NCI-H2227 treated with DMSO at 0.1 percent for 48 hours (cell line): ENCODE measurements around the gene ALDOC.
"Not testable (repeated sequence)": the region's sequence is repeated elsewhere in the genome, so short reads cannot be mapped to it uniquely, and the experiment has no call there.

Experiments used
- DNase-seq: peaks from one replicate; lab custom pipeline; 2025; lab: John Stamatoyannopoulos, UW

ALDOC gene

DNA sequence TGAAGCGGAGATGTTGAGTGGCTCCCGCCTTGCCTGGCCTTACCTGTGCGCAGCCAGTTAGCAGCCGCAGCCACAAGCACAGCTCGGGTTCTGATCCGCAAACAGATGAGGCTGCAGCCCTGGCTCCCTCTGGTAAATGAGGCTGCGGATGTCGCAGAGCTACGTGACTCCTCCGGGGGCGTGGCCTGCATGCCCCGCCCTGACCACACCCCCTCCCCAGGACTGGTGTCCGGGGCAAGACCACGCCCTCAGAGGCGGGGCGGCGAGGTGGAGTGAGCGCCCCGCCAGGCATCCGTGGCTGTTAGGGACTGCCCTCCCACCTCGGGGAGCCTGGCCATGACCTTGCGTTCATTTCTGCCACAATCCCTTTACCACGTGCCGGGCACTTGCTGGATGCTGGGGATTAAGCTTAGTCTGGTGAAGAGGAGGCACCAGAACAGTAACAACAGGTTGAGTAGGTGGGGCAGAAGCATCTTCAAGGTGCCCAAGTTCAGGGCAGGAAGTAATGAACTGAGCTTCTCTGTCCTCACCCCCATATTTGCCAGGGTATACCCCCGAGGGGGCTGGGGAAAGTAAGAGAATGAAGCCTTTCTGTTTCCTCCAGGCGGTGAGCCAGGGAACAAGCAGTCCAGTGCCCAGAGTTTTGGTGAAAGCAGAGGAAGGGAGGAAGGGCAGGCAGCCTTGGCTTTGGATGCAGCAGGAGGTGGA is at the start of gene ALDOC:
Gene ALDOC, minus strand, starts transcription at position 138 of the 708 bp plus-strand sequence. CDS start 1,363 bp downstream, outside the sequence.
- DNase-seq, result peak; percentile 82

DNA sequence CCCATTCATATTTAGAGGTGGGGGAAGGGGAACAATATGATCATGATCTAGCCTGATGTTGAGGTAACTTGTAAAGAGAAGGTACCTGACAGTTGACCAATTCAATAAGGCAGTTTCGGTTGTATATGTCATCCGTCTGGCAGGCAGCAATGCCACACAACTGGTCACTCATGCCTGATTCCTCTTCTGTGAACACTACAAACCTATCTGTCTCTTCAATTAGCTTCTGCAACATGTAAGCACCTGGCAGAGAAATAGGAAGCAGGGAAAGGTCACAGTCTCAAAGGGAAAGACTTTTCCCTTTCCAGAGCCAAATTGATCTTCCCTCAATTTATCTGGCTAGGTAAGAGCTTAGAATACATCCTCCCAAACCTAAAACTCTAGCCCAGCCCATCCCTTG is 47.5 kb upstream of the ALDOC start:
- no peak for DNase-seq

DNA sequence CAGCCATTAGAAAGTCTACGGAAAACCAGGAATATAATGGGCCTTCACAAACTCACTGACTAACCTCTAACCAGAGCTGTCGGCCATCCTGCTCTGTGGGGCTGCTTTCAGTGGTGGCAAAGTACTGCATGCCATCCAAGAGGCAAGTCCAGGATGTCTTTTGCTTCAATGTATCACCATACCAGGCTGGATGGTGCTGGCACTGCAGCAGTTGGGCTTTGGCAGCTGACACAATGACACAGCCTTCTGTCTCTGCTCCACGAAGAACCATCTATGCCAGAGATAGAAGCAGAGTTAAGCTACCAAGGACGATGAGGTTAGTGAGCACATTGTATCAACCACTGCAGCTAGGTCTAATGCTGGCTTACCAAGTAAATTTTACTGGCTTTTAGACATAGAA is 47.0 kb upstream of the ALDOC start:
- DNase-seq, result no peak

DNA sequence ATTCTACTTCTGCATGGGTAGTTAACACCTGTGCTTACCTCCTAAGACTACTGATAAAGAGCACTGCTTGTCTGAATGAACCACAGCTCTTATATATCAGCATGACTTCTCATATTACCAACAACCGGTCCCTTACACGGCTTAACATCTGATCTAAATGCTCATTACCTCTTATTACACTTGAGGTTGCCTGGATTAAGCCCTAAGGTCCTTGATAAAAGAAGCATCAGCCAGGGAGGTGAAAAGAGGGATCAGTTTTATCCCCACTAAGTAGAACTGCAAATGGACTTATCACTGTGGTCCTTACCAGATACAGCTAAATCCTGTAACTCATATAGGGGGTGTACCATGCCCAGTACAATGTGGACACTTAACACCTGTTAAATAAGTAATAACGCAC is 45.5 kb upstream of the ALDOC start:
- DNase-seq, result no peak

DNA sequence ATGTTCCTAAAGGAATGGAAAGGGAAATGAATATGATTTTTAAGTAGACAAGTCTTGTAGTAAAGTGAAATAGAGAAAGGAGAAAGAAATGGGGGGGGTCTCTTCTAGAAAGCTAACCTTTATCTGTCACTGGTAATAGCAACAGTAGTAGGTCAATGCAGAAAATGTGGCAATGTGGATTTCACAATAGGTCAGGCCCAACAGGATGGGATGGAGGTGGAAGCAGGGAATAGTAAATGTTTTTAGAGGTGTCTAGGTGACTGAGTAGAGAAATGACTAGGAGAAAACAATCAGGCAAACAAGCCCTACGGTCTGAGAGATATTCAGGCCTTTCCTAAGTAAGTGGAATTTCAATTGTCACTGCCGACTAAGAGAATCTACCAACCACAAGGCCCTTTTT is 43.3 kb upstream of the ALDOC start:
- no peak for DNase-seq

DNA sequence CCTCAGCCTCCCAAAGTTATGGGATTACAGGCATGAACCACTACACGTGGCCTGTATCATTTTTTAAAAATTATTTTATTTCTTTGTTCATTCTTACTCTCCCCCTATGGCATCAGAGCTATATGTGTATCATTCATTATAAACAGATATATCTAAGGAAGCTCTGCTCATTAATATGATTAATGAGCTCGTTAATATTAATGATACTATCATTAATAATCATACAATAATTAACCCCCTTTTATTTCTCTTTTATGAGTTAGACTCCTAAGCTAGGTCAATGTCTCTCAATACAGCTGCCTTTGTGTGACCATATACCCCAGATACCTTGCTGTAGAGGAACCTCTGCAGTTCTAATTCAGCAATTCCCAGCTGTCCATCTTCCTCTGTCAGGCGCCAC is 41.8 kb upstream of the ALDOC start:
- DNase-seq, result no peak

DNA sequence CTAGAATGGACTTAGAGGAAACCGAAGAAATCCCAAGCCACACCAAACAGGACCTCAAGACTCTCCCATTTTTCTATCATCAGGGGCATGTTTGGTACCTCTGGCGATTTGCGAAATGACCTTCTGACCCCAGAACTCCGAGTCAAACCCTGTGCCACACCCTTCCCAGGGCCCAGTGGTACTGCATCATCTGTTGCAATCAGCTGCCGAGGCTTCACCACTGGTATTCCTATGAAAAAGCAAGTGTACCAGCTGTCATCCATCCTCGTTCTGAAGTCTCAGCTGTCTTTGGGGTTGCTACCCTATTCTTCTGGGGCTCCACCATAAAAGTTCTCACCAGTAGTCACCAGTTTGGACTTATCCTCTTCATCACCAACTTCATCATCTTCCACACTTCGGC is 39.6 kb upstream of the ALDOC start:
- no peak for DNase-seq

DNA sequence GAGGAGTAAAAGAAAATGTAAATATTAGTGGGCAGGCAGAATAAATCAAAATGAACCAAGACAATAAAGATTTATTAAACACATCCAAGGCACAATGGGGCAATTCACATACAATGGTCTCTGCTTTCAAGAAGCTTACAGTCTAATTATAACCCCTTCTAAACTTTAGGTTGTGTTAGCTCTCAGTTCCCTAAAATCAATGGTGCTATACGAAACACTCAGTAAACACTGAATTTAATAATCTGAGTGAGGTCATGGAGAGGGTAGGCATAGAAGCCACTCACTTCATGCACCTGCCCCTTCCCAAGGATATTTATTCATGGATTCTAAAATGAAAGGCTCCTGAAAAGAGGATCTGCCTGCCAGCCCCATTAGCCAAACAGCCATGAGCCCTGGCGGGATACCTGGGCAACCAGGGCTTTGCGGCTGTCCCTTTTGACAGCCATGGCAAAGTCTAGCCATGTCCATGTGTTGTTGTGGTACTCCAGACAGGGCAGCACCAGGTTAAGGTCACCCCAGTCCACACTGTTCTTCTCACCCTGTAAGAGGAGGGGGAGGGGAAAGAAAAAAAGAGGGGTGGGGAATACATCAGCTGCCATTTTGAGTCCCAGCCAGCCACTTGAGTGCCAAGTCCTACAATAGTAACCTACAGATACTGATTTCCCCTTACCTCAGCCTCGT is 38.7 kb upstream of the ALDOC start:
- no peak for DNase-seq

DNA sequence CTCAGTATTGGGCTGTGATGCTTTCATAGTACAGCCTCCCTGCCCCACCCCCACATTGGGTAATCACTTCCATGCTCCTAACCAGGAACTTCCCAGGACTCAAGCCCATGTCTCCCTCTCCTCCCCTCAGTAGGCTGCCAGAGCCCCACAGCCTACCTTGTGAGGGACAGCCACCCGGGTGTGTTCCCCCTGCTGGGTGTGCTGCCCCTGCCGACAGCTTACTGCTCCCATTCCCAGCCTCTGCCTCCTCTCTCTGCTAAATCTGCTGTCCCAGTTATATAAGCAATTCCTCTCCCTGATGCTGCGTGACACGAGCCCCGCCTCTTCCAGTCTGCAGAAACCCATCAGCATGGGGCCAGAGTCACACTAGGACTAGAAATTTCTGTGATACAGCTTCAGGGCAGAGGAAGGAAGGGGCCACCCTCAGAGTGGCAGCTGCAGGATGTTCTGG is 37.3 kb upstream of the ALDOC start, which contains the start of gene RSKR:
Gene RSKR, minus strand, starts transcription at position 255 of the 451 bp plus-strand sequence. Its CDS starts 24 bp downstream, at position 231.
- DNase-seq, result no peak

DNA sequence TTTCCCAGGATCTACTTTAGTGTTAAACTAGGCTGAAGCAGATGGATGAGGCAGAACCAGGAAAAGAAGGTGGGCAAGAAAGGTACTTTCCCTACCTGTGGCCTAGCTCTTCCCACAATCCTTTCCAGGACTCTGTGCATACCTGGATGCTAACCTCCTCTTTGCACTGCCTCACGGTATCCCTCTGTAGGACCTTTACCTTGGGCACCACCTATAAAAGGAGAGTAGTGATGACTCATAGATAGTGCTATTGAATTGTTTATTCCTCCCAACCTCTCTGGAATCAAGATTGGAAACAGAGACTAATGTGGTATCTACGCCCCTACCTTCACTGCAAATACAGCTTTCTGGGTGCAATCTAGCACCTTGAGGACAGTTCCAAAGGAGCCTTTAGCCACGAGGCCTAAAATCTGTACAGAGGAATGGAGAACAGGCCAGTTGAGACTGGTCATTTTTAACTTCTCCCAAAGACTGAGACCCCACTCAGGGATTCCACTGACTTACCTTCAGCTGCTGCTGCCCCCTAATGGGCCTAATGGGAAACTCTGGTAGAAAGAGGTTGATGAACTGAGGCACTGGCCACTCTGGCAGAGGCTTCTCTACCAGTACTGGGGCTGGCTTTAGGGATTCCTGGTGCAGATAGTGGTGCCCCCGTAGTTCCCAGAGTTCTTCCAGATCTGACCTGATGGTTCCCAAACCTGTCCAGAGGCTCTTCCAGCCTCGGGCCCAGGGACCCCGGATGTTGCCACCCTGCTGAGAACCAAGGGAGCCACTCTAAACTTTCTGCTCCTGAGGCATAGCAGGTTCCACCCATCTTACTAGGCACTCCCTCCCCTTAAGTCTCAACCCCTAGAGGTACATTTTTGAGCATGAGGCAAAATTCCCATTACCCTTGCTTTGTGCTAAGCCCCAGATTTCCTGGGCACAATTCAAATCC is 36.5 kb upstream of the ALDOC start:
- DNase-seq, result peak; percentile 12

DNA sequence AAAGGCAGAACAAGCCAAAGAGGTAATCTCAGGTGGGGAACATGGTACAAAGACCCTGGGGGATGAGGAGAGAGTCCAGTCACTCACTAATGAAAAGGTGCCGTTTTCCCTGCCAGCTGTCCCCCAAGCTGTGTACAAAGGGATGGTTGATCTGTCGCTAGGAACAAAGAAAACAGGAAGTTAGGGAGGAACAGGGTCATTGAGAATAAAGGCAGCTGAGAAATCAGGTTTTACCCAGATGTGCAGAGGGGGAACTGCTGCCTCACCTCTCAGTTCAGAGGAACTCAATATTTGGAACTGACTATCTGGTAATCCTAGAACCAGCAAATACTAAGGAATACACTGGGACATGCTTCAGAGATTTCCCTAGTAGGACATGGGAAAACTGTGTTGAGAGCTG is 35.8 kb upstream of the ALDOC start:
- no peak for DNase-seq

DNA sequence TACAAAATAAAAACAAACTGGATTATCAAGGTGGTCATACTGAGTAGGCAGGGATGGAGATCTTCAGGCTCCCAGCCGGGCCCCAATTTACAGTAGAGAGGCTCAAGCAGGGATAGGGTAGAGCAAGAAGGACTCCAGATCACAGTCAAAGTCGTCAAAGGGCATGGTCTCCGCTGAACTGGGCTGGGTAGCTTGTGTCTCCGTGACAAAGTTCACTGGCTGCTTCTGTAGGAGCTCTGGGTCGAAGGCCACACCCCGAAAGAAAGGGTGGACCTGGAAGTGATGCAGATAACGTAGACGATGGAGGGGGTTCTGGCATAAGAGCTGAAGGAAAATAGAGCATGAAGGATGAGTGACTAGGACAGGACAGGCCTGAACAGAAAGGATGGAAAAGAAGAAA is 33.7 kb upstream of the ALDOC start:
- DNase-seq, result no peak

DNA sequence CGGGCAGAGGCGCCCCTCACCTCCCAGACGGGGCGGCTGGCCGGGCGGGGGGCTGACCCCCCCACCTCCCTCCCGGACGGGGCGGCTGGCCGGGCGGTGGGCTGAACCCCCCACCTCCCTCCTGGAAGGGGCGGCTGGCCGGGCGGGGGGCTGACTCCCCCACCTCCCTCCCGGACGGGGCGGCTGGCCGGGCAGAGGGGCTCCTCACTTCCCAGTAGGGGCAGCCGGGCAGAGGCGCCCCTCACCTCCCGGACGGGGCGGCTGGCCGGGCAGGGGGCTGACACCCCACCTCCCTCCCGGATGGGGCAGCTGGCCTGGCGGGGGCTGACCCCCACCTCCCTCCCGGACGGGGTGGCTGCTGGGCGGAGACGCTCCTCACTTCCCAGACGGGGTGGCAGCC is 27.3 kb upstream of the ALDOC start:
- not testable (repeated sequence) for DNase-seq

DNA sequence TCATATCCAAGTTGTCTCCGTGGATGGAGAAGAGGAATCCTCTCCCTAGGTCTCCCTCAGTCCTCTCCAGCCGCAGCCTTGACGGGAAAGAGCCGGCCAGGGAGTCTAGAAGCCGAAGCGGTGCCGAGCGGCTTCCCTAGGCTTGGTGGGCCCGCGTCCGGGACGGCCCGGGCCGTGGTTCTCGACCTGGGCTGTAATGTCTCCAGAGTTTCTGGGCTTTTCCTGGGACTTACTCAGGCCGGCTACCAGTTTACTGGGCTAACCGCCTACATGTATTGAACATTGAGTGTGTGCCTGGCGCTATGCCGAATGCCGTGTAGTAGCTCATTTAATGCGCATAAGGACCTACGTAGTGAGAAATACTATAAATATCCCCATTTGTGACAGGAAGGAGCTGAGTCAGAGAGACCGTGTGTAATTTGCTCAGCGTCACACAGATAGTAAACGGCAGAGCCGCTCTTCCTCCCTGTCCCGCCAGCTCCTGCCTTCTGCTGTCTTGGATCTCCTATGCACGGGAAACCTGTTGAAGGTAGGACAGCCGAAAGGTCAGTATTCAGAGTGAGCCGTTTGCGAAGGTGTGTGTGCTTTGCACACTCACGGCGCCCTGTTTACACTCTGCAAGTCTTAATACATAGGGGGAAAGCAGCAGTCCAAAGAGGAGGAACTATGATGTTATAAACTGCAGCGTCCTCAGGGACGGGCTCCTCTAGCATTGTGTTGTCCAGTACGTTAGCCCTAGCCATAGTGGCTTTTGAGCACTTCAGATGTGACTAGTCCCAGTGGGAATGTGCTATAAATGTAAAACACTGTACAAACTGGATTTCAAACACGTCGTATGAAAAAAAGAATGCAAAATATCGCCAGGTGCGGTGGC is 22.9 kb upstream of the ALDOC start:
- peak; percentile 68 for DNase-seq

DNA sequence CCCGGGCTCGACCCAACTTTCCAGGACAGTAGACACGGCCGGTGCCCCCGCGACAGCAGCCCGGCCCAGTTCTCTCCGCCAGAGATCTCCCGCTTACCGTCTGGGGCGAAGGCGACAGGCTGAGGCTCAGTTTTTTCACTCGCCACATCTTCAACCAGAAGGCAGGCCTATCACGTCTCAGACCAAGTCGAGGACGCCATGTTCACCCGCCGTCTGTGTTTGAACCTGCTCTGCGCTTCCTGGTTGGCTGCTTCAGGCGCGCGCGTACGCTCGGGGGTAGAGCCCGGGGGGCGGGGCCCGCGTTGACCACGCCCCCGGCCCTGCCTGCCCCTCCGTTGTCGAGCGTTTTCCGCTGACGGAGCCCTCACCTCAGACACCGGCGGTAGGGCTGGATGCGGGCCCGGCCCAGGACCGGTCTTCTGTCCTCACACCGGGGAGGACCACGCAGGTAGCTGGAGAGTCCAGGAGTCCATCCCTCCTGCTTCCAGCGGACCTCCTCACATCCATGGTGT is 22.2 kb upstream of the ALDOC start, which contains the start of gene SPAG5:
Gene SPAG5, minus strand, starts transcription at position 227 of the 512 bp plus-strand sequence. Its CDS starts 79 bp downstream, at position 148.
- peak; percentile 86 for DNase-seq

DNA sequence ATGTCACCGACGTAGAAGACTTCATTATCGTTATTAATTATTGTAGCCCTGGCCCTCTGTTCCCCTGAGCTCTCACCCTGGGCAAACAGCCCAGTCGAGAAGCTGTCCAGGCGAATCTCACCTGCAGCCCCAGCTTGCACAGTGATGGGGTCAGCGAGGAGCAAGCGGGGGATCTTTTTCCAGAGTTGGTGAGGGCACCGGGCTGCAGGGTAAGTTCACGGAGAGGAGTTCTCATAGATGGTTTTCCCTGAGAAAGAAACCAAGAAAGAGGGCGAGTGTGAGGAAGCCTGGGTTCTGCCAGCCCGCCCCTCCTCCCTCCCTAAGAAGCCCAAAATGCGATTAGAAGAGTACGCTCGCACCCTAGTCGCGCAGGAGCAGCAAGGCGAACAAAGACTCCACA is 21.7 kb upstream of the ALDOC start:
- no peak for DNase-seq

DNA sequence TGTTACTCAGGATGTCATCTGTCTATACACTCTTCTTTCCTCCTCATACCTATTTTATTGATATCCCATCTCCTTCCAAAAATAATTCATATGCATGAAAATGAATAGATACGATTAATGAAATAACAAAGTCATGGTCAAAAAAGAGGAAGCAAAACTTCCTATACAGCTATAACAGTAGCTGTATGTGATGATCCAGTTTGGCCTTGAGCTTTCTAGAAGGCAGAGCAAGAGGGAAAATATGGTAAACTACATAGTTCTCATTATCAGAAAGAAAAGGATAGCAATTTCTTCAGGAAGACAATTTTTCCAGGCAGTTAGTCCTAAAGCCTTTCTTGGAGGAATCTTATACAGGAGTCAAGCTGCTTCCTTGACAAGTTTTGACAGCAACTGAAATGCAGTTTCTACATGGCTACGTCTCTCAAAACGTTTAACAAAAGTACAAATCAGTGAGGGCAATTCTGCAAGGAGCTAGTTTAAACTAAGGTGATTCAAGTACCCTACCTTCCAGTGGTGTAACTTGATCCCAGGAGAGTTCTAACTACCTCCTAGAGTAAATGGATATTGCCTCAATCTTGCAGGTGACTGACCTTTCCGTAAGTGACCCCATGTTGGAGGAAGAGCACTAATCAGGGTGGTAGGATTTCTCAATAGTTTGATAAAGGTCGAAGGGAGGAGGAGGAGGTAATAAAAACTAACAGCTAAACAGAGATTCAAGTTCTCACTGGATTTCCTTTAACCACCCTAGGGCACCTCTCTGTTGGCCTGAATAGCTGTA is 21.1 kb upstream of the ALDOC start:
- no peak for DNase-seq

DNA sequence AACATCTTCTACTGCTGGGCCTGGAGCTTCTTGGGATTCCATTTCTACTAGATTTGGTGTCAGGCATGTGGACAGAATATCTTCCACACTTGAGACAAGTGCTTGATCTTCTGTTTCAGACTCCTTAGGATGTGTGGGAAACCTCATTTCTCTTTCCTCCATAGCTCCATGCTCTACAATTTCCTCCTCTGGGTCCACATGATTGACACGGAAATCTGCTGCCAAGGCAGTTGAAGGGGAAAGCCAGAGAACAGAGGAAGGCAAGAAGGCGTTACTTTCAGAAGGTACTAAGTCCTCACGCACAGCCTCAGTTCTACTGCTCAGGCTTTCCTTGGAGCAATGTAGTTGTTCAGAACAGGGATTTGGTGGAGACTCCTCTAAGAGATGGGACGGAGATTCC is 15.6 kb upstream of the ALDOC start:
- DNase-seq, result no peak

DNA sequence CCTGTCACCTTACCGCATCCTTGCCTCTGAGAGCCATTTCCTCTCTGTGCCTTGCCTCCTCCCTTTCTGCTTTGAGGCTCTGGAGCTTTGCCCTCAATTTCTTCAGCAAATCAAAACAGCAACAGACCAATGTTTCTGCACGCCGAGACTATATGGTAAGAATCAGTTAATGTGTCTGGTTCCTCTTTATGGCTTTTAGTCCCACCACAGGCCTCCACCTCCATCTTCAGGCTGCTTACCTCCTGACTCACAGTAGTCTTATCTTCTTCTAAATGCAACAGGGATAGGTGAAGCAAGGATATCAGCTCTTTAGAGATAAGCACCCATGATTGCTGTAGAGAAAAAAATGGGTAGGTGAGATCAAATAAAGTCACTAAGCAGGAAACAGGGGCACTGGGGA is 9.2 kb upstream of the ALDOC start:
- DNase-seq, result no peak

DNA sequence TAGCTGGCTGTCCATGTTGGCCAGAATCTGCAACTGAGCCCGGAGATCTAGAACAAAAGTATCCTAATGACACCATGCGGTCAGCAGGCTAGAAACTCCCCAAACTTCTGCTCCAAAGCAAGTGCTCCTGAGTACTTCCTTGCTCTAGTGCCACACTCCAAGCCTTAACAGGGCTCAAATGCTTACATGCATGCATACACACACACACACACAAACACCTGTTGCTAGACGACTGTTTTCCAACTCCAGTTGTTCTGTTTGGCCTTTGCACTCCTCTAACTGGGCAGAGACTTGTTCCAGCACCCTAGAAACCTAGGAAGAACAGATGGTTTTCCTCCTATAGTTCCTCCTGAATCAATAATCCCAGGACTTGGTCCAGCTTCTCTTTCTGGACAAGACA is 7.7 kb upstream of the ALDOC start:
- DNase-seq, result no peak
